H1 (cell line): ENCODE measurements around the gene PCBP4. TPM values are rescaled to one million over a fixed set of nuclear protein-coding genes. Genes with fewer than 3 reads are reported as not detected.

ENCODE experiments used
- CTCF ChIA-PET: fragments of 300-600 bp; sonication (Branson Sonifier 250); formaldehyde crosslinking; loops from one replicate; lab custom pipeline; 2021; ENCODE audit not compliant: partially characterized antibody; lab: Charles Lee
- POLR2A ChIA-PET: fragments of 300-600 bp; sonication (Branson Sonifier 250); formaldehyde crosslinking; loops from one replicate; lab custom pipeline; 2021; ENCODE audit warnings: inconsistent platforms; ENCODE audit not compliant: partially characterized antibody; lab: Charles Lee
- DNase-seq, 2 experiments: peaks; one replicate each; pipeline versions ENCODE4 v3.0.0 to v3.0.0-alpha.2; 2010 to 2022; ENCODE audit warnings: low spot score in 2 of 2, low read depth in 1 of 2, mixed read lengths in 1 of 2
- FAIRE-seq: peaks from 2 replicates; lab custom pipeline; 2011; peaks lifted over from hg19 to GRCh38; lab: Jason Lieb, UNC
- H2AFZ ChIP-seq: 2 replicates; pipeline ENCODE4 v1.8.1; 2012; ENCODE audit warnings: low read length, inconsistent platforms
- H2AK5ac ChIP-seq: 2 replicates; pipeline ENCODE4 v1.6.1; 2013; ENCODE audit warnings: low read depth, low read length
- H2BK120ac ChIP-seq: replicated peaks from 2 replicates; pipeline ENCODE3; 2013; ENCODE audit warnings: low read depth, low read length, inconsistent platforms
- H2BK12ac ChIP-seq: 2 replicates; pipeline ENCODE4 v1.6.1; 2013; ENCODE audit warnings: low read depth, low read length
- H2BK15ac ChIP-seq: 2 replicates; pipeline ENCODE4 v1.6.1; 2013; ENCODE audit warnings: low read length
- H2BK20ac ChIP-seq: 2 replicates; pipeline ENCODE4 v1.6.1; 2013; ENCODE audit warnings: low read length
- H2BK5ac ChIP-seq: 2 replicates; pipeline ENCODE4 v1.6.1; 2013; ENCODE audit warnings: low read depth, low read length
- H3K14ac ChIP-seq: 2 replicates; pipeline ENCODE4 v1.6.1; 2013; ENCODE audit warnings: inconsistent platforms; ENCODE audit not compliant: insufficient read length
- H3K18ac ChIP-seq: 2 replicates; pipeline ENCODE4 v1.6.1; 2013; ENCODE audit warnings: low read length; ENCODE audit errors: extremely low read depth
- H3K23ac ChIP-seq: 2 replicates; pipeline ENCODE4 v1.6.1; 2013; ENCODE audit warnings: inconsistent platforms; ENCODE audit not compliant: insufficient read length
- H3K23me2 ChIP-seq: 2 replicates; pipeline ENCODE4 v1.6.1; 2013; ENCODE audit warnings: low read depth, low read length
- H3K27ac ChIP-seq: 2 replicates; pipeline ENCODE4 v1.6.1; 2011; ENCODE audit warnings: low read depth, low read length, inconsistent platforms
- H3K27me3 ChIP-seq, 4 experiments: replicated peaks in 1 of 4; 1 replicate in 1 of 4; 2 replicates in 3 of 4; pipeline versions ENCODE4 v1.6.1 to v1.8.1; 2011 to 2013; ENCODE audit warnings: low read length in 3 of 4, mild to moderate bottlenecking in 3 of 4, inconsistent platforms in 2 of 4, mixed read lengths in 2 of 4, moderate library complexity in 1 of 4; ENCODE audit not compliant: control insufficient read depth in 3 of 4, insufficient read depth in 3 of 4; ENCODE audit errors: extremely low read depth in 1 of 4
- H3K36me3 ChIP-seq, 4 experiments: 2 replicates each; pipeline versions ENCODE4 v1.6.1 to v1.8.1; 2011 to 2013; ENCODE audit warnings: mild to moderate bottlenecking in 4 of 4, low read length in 3 of 4, moderate library complexity in 2 of 4, control low read depth in 1 of 4, inconsistent platforms in 1 of 4; ENCODE audit not compliant: insufficient read depth in 4 of 4, control insufficient read depth in 2 of 4
- H3K4ac ChIP-seq: replicated peaks from 2 replicates; pipeline ENCODE3; 2013; ENCODE audit warnings: low read length, low read depth, mixed read lengths, inconsistent platforms; ENCODE audit not compliant: insufficient read length
- H3K4me1 ChIP-seq, 4 experiments: replicated peaks in 1 of 4; 1 replicate in 1 of 4; 2 replicates in 3 of 4; pipeline versions ENCODE4 v1.6.1 to v1.8.1; 2011 to 2013; ENCODE audit warnings: low read length in 3 of 4, inconsistent platforms in 2 of 4, mixed read lengths in 1 of 4; ENCODE audit not compliant: insufficient read depth in 4 of 4, control insufficient read depth in 3 of 4
- H3K4me2 ChIP-seq, 2 experiments: 2 replicates each; pipeline versions ENCODE4 v1.6.1 to v1.8.1; 2011 to 2013; ENCODE audit warnings: low read depth in 2 of 2, low read length in 2 of 2, control low read depth in 1 of 2, inconsistent platforms in 1 of 2, mild to moderate bottlenecking in 1 of 2; ENCODE audit not compliant: insufficient read depth in 1 of 2
- H3K4me3 ChIP-seq, 4 experiments: fragments of 200-600, 300-600 bp in 1 of 4; sonication (generic), shearing (Covaris generic), sonication (Bioruptor Twin) in 1 of 4; 2 replicates each; pipeline versions ENCODE4 v1.5.1 to v1.8.1; 2011 to 2016; ENCODE audit warnings: low read length in 4 of 4, low read depth in 3 of 4, control low read depth in 2 of 4, inconsistent platforms in 2 of 4, mild to moderate bottlenecking in 2 of 4, mixed read lengths in 1 of 4, moderate library complexity in 1 of 4; ENCODE audit not compliant: insufficient read depth in 2 of 4; ENCODE audit errors: extremely low read depth in 1 of 4
- H3K56ac ChIP-seq: replicated peaks from 2 replicates; pipeline ENCODE3; 2013; ENCODE audit warnings: low read depth, mild to moderate bottlenecking, mixed read lengths, low read length, inconsistent platforms; ENCODE audit not compliant: insufficient read length
- H3K79me1 ChIP-seq: 2 replicates; pipeline ENCODE4 v1.6.1; 2013; ENCODE audit warnings: low read depth, low read length, control low read depth
- H3K79me2 ChIP-seq, 2 experiments: 2 replicates each; pipeline versions ENCODE4 v1.6.1 to v1.8.1; 2012 to 2013; ENCODE audit warnings: low read length in 2 of 2, mild to moderate bottlenecking in 2 of 2, inconsistent platforms in 1 of 2; ENCODE audit not compliant: insufficient read depth in 2 of 2, control insufficient read depth in 1 of 2
- H3K9ac ChIP-seq, 4 experiments: replicated peaks in 1 of 4; 1 replicate in 1 of 4; 2 replicates in 3 of 4; pipeline versions ENCODE4 v1.6.1 to v1.8.1; 2011 to 2013; ENCODE audit warnings: low read depth in 3 of 4, low read length in 3 of 4, control low read depth in 2 of 4, mild to moderate bottlenecking in 2 of 4, moderate library complexity in 2 of 4, inconsistent platforms in 1 of 4; ENCODE audit errors: extremely low read depth in 1 of 4
- H3K9me3 ChIP-seq, 2 experiments: 2 replicates each; pipeline versions ENCODE4 v1.6.1 to v1.8.1; 2012 to 2013; ENCODE audit warnings: mild to moderate bottlenecking in 2 of 2, moderate library complexity in 2 of 2, control low read depth in 1 of 2, inconsistent platforms in 1 of 2, low read depth in 1 of 2, low read length in 1 of 2, mixed read lengths in 1 of 2; ENCODE audit not compliant: insufficient read depth in 2 of 2
- H4K20me1 ChIP-seq, 2 experiments: replicated peaks in 1 of 2; 2 replicates each; pipeline versions ENCODE3 to v1.8.1; 2011 to 2013; ENCODE audit warnings: inconsistent platforms in 2 of 2, low read length in 2 of 2, mild to moderate bottlenecking in 1 of 2; ENCODE audit not compliant: insufficient read depth in 2 of 2, control insufficient read depth in 1 of 2
- H4K5ac ChIP-seq: 2 replicates; pipeline ENCODE4 v1.6.1; 2013; ENCODE audit warnings: low read length, low read depth, mixed read lengths, inconsistent platforms; ENCODE audit not compliant: insufficient read length
- H4K8ac ChIP-seq: 2 replicates; pipeline ENCODE4 v1.8.0; 2013; ENCODE audit warnings: mild to moderate bottlenecking, moderate library complexity, low read length, inconsistent platforms; ENCODE audit not compliant: insufficient read depth; ENCODE audit errors: extremely low read depth
- H4K91ac ChIP-seq: replicated peaks from 2 replicates; pipeline ENCODE3; 2013; ENCODE audit warnings: low read length, mixed read lengths, inconsistent platforms; ENCODE audit not compliant: insufficient read length
- CHD1 ChIP-seq: IDR thresholded peaks from 2 replicates; pipeline ENCODE4 v1.6.1; 2012; ENCODE audit warnings: low read depth, low read length, improper control_type of control experiment
- GTF2F1 ChIP-seq: IDR thresholded peaks from 2 replicates; pipeline ENCODE4 v1.6.1; 2012; ENCODE audit warnings: low read depth, low read length, improper control_type of control experiment, borderline replicate concordance
- PHF8 ChIP-seq: fragments of 200-600 bp; sonication (generic); conservative IDR thresholded peaks from 2 replicates; pipeline ENCODE4 v1.7.1; 2012; ENCODE audit warnings: low read depth, mild to moderate bottlenecking, inconsistent platforms, low read length, moderate library complexity
- POLR2A ChIP-seq, 2 experiments: IDR thresholded peaks; 1 replicate in 1 of 2; 2 replicates in 1 of 2; pipeline ENCODE4 v1.6.1; 2011; ENCODE audit warnings: low read depth in 2 of 2, low read length in 2 of 2, mild to moderate bottlenecking in 2 of 2; ENCODE audit errors: control extremely low read depth in 1 of 2
- RBBP5 ChIP-seq: IDR thresholded peaks from 2 replicates; pipeline ENCODE4 v1.7.1; 2012; ENCODE audit warnings: low read depth, mild to moderate bottlenecking, inconsistent platforms, low read length, moderate library complexity, borderline replicate concordance
- RFX5 ChIP-seq: IDR thresholded peaks from 2 replicates; pipeline ENCODE4 v1.6.1; 2011; ENCODE audit warnings: low read depth, low read length, improper control_type of control experiment, borderline replicate concordance
- TAF1 ChIP-seq: IDR thresholded peaks from 2 replicates; pipeline ENCODE4 v1.6.1; 2011; ENCODE audit warnings: mild to moderate bottlenecking, low read depth, low read length
- WGBS, 2 experiments: shearing (Covaris generic) in 1 of 2; methylation state at CpG; one replicate each; pipeline versions ENCODE4 v1.1.6 to v1.1.7; 2013 to 2015; ENCODE audit warnings: low lambda C conversion rate in 2 of 2, mixed read lengths in 2 of 2, inconsistent platforms in 1 of 2, low coverage in 1 of 2, missing lambda C conversion rate in 1 of 2; ENCODE audit not compliant: insufficient replicate concordance in 2 of 2, insufficient coverage in 1 of 2, insufficient read length in 1 of 2; ENCODE audit errors: extremely low coverage in 1 of 2, missing lambda C conversion rate in 1 of 2; 5-methylcytosine and 5-hydroxymethylcytosine counted together
- polyA plus RNA-seq, 7 experiments: library from polyadenylated mRNA; depleted of rRNA in 3 of 7; stranded (reverse) in 5 of 7; unstranded in 2 of 7; fragments of >200 nt in 5 of 7; fragments of 200-250 nt in 2 of 7; gene quantifications; 1 replicate in 5 of 7; 2 replicates in 1 of 7; 4 replicates in 1 of 7; pipeline versions ENCODE4 v1.2.1 to v1.2.3, GENCODE V29; 2011 to 2013; ENCODE audit warnings: missing spikeins in 2 of 7, mixed read lengths in 2 of 7
- total RNA-seq: library from RNA; stranded (reverse); fragmentation: NEBNext Ultra II Directional; extraction: Animal tissue kit (Norgen Biotek cat#: 25700); gene quantifications from 2 replicates; pipeline ENCODE4 v1.2.1, GENCODE V29; 2021
- TF ChIP-seq, protein P1 (sequence below): IDR thresholded peaks from 2 replicates; pipeline ENCODE4 v1.6.1; 2011; ENCODE audit warnings: low read length, improper control_type of control experiment
- TF ChIP-seq, protein P2 (sequence below): IDR thresholded peaks from 2 replicates; pipeline ENCODE4 v1.6.1; 2011; ENCODE audit warnings: low read depth, mild to moderate bottlenecking, low read length; ENCODE audit not compliant: insufficient read depth
- TF ChIP-seq, protein P3 (sequence below): IDR thresholded peaks from 2 replicates; pipeline ENCODE4 v1.6.1; 2012; ENCODE audit warnings: inconsistent platforms

Gene PCBP4
- total and polyA plus RNA-seq, 2 of the 8 experiments (the other 6 are each of a cell fraction or from before 2014, with no cell fraction given), result 16.4 to 34.1 TPM

DNA sequence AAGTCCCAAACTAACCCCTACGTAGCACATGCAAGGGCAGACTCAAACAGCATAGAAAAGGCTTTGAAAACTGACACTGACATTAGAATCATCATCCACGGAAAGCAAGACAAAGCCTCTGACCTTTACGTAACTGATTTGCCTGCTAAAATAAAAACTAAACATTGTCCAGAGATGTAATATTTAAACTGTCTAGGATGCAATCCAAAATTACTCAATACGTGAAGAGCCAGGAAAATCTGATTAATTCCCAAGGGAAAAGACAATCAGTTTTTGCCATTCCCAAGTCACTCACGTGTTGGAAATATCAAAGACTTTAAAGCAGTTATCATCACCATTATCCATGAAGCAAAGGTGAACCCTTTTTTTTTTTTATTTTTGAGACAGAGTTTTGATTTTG, 50.8 kb downstream of the PCBP4 start:
- no peak overlapping the region for H4K5ac ChIP-seq
- no peaks in the 10 kb centered on the region for H3K9me3 ChIP-seq
- H3K56ac ChIP-seq, result no peak overlapping the region
- no peak overlapping the region for H4K91ac ChIP-seq
- H3K4ac ChIP-seq, result no peak overlapping the region
- 70% methylated on average over 5 of the region's 5 CpGs; no CpG with 5 or more reads in 1 of the 2 experiments for WGBS, 2 experiments
- no peak for TF ChIP-seq CHD1
- TF ChIP-seq PHF8, result no peak
- TF ChIP-seq, protein P1, sequence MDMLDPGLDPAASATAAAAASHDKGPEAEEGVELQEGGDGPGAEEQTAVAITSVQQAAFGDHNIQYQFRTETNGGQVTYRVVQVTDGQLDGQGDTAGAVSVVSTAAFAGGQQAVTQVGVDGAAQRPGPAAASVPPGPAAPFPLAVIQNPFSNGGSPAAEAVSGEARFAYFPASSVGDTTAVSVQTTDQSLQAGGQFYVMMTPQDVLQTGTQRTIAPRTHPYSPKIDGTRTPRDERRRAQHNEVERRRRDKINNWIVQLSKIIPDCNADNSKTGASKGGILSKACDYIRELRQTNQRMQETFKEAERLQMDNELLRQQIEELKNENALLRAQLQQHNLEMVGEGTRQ, result no peak
- TF ChIP-seq, protein P2, sequence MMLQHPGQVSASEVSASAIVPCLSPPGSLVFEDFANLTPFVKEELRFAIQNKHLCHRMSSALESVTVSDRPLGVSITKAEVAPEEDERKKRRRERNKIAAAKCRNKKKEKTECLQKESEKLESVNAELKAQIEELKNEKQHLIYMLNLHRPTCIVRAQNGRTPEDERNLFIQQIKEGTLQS, result no peak
- no peak for TF ChIP-seq RFX5
- no peak for TF ChIP-seq GTF2F1
- TF ChIP-seq POLR2A (IDR thresholded peaks at IDR 0.05; ENCODE audit: control extremely low read depth in 1 of 2, low read depth in 2 of 2, low read length in 2 of 2), result no peak
- no peak for TF ChIP-seq RBBP5
- TF ChIP-seq TAF1, result no peak
- TF ChIP-seq, protein P3, sequence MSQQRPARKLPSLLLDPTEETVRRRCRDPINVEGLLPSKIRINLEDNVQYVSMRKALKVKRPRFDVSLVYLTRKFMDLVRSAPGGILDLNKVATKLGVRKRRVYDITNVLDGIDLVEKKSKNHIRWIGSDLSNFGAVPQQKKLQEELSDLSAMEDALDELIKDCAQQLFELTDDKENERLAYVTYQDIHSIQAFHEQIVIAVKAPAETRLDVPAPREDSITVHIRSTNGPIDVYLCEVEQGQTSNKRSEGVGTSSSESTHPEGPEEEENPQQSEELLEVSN, result no peak
- H3K9ac ChIP-seq, result no peak overlapping the region
- no peaks in the 10 kb centered on the region for H3K27me3 ChIP-seq
- ChIA-PET CTCF (no interaction called here), POLR2A (no interaction called here)
- H4K20me1 ChIP-seq, result no peaks in the 10 kb centered on the region
- H3K27ac ChIP-seq, result no peak overlapping the region
- no peak overlapping the region for H2AFZ ChIP-seq
- no peak overlapping the region for H3K18ac ChIP-seq
- H4K8ac ChIP-seq, result no peak overlapping the region
- no peaks in the 10 kb centered on the region for H3K79me2 ChIP-seq
- no peaks in the 10 kb centered on the region for H3K36me3 ChIP-seq
- H3K4me2 ChIP-seq, result no peak overlapping the region
- no peak overlapping the region for H3K4me3 ChIP-seq
- no peak overlapping the region for H2BK20ac ChIP-seq
- H3K23me2 ChIP-seq, result no peaks in the 10 kb centered on the region
- no peak overlapping the region for H3K23ac ChIP-seq
- peaks cover 0 to 3% (median under 1%) of the 10 kb centered on the region in 4 experiments; a peak in 2 of 7 replicates for H3K4me1 ChIP-seq
- no peak overlapping the region for H3K14ac ChIP-seq
- H2AK5ac ChIP-seq, result no peak overlapping the region
- no peak overlapping the region for H2BK120ac ChIP-seq
- no peak for FAIRE-seq
- no peak overlapping the region for H2BK15ac ChIP-seq
- H3K79me1 ChIP-seq, result no peaks in the 10 kb centered on the region
- H2BK12ac ChIP-seq, result no peak overlapping the region
- no peak for DNase-seq
- no peak overlapping the region for H2BK5ac ChIP-seq
